Measurements from ENCODE around the gene PLA2G4B.

Gene PLA2G4B

DNA sequence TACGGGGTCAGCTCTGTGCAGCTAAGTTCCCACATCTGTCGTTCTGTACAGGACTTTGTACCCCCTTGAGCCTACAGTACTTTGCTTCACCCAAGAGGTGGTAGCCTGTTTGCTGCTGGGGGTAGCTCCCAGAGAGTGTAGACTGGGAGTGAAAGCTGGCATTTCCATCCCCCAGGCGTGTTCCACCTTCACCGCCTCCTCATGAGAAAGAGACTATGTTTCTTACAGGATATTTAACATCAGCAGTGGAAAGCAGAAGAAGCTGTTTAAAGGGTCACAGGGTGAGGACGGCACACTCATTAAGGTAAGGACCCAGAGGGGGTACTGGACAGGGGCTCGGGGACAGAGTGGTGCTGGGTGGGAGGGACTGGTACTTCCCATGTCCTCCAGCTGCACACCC, 20.9 kb upstream of the PLA2G4B start:
- no peaks in the 10 kb centered on the region for H3K27me3 Mint-ChIP-seq

DNA sequence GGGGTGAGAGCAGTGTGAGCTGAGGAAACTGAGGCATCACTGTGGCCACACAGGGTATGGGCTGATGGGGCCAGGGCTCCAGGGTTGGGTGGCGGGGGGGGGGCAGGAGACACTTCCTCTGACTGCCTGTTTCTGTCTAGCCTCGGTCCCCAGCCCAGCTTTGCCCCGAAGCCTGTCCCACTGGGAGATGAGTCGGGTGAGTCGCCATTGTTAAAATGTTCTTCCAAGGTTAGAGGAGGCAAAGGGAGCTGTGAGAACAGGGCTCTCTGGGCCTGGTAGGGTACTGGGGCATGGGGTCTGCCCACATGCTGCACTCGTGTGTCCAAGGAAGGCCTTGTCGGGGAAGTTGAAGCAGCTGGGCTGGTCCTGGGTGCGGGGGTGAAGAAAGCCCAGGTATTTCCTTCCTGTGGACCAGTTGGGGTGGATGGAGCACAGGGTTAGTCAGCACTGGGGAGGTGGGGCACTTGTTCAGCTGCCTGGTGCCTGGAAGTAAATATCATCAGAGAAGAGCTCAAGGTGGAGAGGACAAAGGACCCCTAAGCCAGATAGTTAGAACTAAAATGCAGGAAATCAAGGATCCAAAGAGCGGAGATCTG, 19.1 kb upstream of the PLA2G4B start:
- Mint-ChIP-seq H3K27ac (no peak overlapping the region), H3K4me1 (no peaks in the 10 kb centered on the region), H3K4me3 (no peak overlapping the region), H3K27me3 (no peaks in the 10 kb centered on the region), H3K9me3 (no peaks in the 10 kb centered on the region)
- ATAC-seq (no peak), DNase-seq (no peak)

More for the DNA sequence above, 20.9 kb upstream of the PLA2G4B start:
- Mint-ChIP-seq H3K27ac (no peak overlapping the region), H3K4me3 (no peak overlapping the region), H3K4me1 (no peaks in the 10 kb centered on the region), H3K9me3 (no peaks in the 10 kb centered on the region)
- ATAC-seq (no peak), DNase-seq (no peak)

DNA sequence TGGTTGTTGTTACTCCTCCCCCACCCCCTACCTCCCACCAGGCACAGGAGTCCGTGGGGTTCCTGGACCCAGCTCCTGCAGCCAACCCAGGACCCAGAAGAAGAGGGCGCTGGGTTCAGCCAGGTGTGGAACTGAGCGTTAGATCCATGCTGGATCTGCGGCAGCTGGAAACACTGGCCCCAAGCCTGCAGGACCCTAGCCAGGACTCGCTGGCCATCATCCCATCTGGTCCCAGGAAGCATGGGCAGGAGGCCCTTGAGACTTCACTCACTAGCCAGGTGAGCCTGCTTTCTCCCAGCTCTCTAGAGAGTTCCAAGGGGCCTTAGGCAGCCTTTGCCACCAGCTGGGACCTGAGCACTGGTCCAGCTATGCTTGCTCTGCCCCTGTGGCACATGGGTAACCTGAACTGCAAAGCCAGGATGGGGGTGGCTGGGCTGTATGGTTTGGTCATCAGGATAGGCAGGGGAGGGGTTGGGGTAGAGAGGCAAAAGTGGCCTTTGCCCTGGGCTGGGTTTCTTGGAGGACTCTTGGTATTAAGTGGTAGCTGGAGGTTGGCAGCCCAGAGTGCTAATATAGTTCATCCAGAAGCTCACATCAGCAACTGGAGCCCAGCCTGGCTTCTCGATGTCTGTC, 17.7 kb upstream of the PLA2G4B start:
- no peak for DNase-seq
- H3K9me3 Mint-ChIP-seq, result no peaks in the 10 kb centered on the region
- no peak overlapping the region for H3K4me3 Mint-ChIP-seq
- H3K27ac Mint-ChIP-seq, result no peak overlapping the region
- no peak for ATAC-seq
- H3K27me3 Mint-ChIP-seq, result no peaks in the 10 kb centered on the region
- no peaks in the 10 kb centered on the region for H3K4me1 Mint-ChIP-seq

DNA sequence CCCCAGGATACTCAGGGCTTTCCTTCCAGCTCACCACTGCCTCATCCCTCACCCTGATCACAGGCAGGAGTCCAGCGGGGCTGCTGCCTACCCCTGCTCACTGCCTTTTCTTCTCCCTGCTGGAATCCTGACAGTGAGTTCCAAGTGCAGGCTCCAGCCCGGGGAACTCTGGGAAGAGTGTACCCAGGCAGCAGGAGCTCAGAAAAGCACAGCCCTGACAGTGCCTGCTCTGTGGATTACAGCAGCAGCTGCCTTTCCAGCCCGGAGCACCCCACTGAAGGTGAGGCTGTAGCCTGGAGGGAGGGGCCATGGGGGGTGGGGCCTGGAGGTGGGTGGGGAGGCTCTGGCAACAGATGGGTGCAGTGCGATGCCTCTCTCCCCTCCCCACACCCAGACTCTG, 16.8 kb upstream of the PLA2G4B start:
- no peak for DNase-seq
- Mint-ChIP-seq H3K9me3 (no peaks in the 10 kb centered on the region), H3K27me3 (no peaks in the 10 kb centered on the region), H3K4me3 (no peak overlapping the region), H3K27ac (no peak overlapping the region), H3K4me1 (peaks cover 6% of the 10 kb centered on the region)
- no peak for ATAC-seq

DNA sequence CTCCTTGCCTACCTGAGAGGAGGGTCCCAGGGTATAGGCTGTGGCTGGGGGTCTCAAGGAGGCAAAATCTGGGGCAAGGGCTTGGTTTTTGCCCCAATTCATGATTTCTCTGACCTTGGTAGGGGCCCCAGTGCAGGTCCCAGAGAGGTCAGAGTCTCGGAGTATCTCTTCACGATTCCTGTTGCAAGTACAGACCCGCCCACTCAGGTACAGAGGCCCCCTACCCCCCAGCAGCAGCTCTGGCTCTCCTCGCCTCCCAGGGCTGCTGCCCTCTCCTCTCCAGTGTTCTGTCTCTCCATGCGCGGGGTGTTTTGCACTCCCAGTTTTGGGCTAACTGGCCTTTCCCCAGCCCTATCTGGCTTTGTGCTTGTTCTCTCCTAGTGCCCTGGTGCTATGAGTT, 16.2 kb upstream of the PLA2G4B start:
- Mint-ChIP-seq H3K4me1 (peaks cover 6% of the 10 kb centered on the region), H3K9me3 (no peaks in the 10 kb centered on the region), H3K4me3 (no peak overlapping the region), H3K27me3 (no peaks in the 10 kb centered on the region), H3K27ac (no peak overlapping the region)
- DNase-seq (no peak), ATAC-seq (no peak)

DNA sequence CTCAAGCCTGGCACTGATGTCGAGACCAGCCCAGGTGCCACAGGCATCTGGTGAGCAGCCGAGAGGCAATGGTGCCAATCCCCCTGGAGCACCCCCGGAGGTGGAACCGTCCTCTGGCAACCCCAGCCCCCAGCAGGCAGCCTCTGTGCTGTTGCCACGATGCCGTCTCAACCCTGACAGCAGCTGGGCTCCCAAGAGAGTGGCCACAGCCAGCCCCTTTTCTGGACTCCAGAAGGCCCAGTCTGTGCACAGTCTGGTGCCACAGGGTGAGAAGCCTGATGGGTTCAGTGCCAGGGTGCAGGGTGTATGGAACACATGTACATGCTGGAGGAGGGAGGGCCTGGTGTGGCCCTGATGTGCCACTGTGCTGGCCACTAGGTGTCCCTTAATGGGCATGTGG, 15.7 kb upstream of the PLA2G4B start:
- ATAC-seq (no peak), DNase-seq (no peak)
- H3K9me3 Mint-ChIP-seq, result no peaks in the 10 kb centered on the region
- H3K4me1 Mint-ChIP-seq, result peaks cover 10% of the 10 kb centered on the region
- no peak overlapping the region for H3K4me3 Mint-ChIP-seq
- H3K27ac Mint-ChIP-seq, result no peak overlapping the region
- no peaks in the 10 kb centered on the region for H3K27me3 Mint-ChIP-seq

DNA sequence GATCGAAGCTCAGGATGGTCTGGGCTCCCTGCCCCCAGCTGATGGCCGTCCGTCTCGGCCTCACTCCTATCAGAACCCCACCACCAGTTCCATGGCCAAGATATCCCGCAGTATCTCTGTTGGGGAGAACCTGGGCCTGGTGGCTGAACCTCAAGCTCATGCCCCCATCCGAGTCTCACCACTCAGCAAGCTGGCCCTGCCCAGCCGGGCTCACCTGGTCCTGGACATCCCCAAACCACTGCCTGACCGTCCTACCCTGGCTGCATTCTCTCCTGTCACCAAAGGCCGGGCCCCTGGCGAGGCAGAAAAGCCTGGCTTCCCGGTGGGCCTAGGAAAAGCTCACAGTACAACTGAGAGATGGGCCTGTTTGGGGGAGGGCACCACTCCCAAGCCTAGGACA, 15.1 kb upstream of the PLA2G4B start:
- H3K4me1 Mint-ChIP-seq, result peaks cover 13% of the 10 kb centered on the region
- no peaks in the 10 kb centered on the region for H3K9me3 Mint-ChIP-seq
- no peak for DNase-seq
- ATAC-seq, result no peak
- no peaks in the 10 kb centered on the region for H3K27me3 Mint-ChIP-seq
- no peak overlapping the region for H3K4me3 Mint-ChIP-seq
- no peak overlapping the region for H3K27ac Mint-ChIP-seq

DNA sequence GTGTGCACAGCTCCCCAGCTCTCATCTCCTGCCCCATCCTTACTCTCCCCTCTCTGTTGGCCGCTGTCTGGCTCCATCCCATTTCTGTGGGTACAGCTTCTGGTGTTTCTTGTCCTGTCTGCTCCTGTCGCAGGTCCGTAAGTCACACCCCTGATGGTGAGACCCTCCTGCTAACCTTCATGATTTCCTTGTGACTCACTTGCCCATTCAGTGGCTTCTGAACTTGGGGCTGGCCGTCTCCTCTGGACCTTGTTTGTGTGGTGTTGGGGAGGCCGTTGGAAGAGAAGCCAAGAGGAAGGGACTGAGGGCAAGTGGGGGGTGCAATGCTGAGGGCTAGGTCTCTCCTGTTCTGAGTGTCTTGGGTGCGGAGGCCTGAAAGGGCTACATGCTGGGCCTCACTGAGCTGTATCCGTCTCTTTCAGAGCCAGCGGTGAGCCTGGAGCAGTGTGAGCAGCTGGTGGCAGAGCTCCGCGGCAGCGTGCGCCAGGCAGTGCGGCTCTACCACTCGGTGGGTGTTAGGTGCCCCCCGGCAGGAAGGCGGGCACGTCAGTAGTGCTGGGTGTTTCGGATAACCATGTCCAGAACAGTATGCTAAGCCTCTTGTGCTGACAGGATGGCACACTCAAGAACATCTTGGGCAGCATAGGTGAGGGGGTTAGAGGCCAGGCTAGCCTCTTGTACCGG, 14.4 kb upstream of the PLA2G4B start:
- no peaks in the 10 kb centered on the region for H3K27me3 Mint-ChIP-seq
- peaks cover 20% of the 10 kb centered on the region for H3K4me1 Mint-ChIP-seq
- H3K4me3 Mint-ChIP-seq, result no peak overlapping the region
- peak overlapping the region in 1 of 2 donors; percentile 37 for H3K27ac Mint-ChIP-seq
- ATAC-seq (no peak), DNase-seq (no peak)
- H3K9me3 Mint-ChIP-seq, result no peaks in the 10 kb centered on the region

DNA sequence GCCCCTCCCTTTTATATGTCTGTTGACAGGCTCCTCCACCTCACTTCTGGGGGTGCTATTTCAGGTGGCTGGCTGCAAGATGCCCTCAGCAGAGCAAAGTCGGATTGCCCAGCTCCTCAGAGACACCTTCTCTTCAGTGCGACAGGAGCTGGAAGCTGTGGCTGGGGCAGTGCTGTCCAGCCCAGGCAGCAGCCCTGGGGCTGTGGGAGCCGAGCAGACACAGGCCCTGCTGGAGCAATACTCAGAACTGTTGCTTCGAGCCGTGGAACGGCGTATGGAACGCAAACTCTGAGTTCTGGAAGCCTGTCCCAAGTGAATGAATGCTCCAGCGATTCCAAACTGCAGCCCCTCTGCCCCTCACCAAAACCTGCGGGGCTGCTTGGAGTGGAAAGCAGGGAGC, 13.5 kb upstream of the PLA2G4B start:
- Mint-ChIP-seq H3K27ac (no peak overlapping the region), H3K27me3 (no peaks in the 10 kb centered on the region), H3K4me1 (peaks cover 29% of the 10 kb centered on the region), H3K4me3 (no peak overlapping the region), H3K9me3 (no peaks in the 10 kb centered on the region)
- ATAC-seq (no peak), DNase-seq (no peak)

DNA sequence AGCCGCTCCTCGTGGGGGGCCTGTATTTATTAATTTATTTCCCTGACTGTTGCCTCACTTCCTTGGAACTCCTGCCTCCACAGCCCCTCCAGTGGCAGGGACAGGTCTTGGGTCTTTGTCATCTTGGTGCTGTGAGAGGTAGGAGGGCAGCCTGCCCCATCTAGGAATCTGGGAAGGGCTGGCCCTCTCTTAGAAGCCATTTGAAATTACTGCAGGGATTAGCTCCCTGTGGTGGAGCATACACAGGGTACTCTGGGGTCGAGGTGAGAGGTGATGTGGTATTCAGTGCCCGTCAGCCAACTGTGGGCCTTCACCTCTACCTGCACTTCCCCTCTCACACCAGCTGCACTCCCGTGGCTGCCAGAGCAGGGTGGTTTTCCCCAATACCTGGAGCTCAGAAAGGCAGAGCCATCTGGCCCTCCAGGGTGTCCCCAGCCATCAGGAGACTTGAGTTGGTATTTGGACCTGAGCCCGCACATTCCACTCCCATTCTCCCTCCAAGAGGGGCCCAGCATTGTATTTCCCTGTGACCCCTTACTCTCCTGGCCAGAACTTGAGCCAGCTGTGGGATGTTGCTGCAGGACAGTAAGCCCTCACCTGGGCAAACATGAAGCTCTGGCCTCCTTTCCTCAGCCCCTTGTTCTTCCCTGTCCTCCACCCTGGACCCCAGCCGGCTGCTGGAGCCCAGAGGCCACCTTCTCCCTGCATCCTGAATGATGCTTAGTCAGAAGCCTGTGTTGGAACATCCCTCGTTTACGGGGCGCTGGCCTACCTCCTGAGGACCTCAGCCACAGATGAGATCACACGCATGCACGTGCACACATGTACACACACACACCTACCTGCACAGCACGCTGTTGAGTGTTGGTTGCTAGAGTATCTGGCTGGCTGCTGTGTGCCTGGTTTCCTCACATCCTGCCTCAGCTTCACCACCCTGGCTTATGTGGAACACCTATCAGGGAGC, 12.8 kb upstream of the PLA2G4B start:
- H3K27ac Mint-ChIP-seq, result peak overlapping the region in 1 of 2 donors; percentile 71

DNA sequence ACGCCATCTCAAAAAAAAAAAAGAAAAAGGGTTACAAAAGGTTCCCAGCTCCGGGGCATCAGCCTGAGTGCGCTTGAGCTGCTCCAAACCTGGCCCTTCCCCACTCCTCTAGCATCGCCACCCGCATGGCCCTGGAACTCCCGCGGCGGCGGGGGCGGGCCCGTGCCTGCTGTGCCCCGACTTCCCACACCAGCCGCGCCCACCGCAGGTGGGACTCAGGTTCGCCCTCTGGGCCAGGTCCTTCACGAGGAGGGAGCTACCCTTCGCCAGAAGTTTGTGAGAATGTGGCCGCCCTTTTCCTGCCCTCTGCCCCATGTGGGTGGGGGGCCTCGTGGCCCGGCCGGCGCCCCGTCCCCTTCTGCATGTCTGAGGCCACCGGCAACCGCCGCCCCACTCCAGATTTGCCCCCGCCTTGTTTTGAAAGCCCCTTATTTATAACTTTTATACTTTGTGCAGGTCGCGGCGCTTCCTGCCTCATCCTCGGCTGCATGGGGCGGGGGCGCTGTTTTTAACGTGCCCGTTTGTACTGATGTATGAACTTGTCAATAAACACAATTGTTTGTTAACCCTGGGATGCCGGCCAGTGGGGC, 11.3 kb upstream of the PLA2G4B start:
- peak; percentile 23 to 26 for DNase-seq
- peak overlapping the region in 1 of 2 donors; percentile 55 for H3K27ac Mint-ChIP-seq
- ATAC-seq, result peak; percentile 16
- H3K4me3 Mint-ChIP-seq, result peak overlapping the region; percentile 82 to 88
- H3K9me3 Mint-ChIP-seq, result no peaks in the 10 kb centered on the region
- no peaks in the 10 kb centered on the region for H3K27me3 Mint-ChIP-seq
- peaks cover 51% of the 10 kb centered on the region for H3K4me1 Mint-ChIP-seq

More for the DNA sequence above, 12.8 kb upstream of the PLA2G4B start:
- no peak for ATAC-seq
- Mint-ChIP-seq H3K4me3 (peak overlapping the region; percentile 35 to 36), H3K4me1 (peaks cover 36% of the 10 kb centered on the region), H3K9me3 (no peaks in the 10 kb centered on the region), H3K27me3 (no peaks in the 10 kb centered on the region)
- DNase-seq, result no peak

DNA sequence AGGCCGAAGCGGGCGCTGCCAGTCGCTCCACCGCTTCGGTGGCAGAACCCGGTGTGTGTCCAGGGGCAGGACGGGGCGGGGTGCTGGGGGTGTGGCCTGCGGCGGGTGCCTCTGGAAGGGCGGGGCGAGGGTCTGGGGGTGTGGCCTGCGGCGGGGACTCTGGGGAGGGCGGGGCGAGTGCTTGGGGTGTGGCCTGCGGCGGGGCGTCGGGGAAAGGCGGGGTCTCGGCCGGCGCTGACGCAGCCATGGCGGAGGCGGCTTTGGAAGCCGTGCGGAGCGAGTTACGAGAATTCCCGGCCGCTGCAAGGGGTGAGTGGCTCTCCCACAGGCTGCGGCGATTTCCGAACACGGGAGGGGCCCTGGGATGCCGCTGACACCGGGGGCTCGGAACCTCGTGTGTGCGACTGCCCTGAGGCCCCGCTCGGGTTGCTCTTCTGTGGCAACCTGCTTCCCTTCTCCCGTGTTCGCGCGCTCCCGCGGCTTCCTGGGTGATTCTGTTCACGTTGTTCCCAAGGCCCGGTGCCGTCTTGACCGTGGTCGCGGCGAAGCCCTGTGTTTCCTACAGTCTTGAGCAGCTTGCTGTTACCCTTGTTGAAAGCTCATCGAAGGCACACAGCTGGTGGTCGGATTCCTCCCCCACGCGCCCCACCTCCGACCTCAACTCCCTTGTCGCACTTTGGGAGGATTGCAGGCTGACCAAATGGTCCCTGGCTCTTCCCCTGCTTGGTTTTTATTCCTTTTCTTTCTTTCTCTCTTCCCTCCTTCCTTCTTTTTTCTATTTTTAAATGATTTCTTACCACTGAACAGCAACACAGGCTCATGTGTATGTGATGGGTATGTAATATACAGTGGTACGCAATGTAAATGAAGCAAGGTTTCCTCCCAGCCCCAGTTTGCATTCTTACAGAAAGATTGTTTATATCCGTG, 10.5 kb upstream of the PLA2G4B start, which contains the start of gene JMJD7:
JMJD7 (plus strand) TSS at position 213 of the 927 bp plus-strand sequence; CDS start at position 246, 33 bp downstream.
- DNase-seq, result peak; percentile 90 to 91
- peak; percentile 84 for ATAC-seq
- Mint-ChIP-seq H3K27ac (peak within 1 kb of the TSS; percentile 32 to 91), H3K9me3 (no peaks in the 10 kb centered on the region), H3K4me3 (peak within 1 kb of the TSS; percentile 82 to 88), H3K27me3 (no peaks in the 10 kb centered on the region), H3K4me1 (peaks cover 59% of the 10 kb centered on the region)

DNA sequence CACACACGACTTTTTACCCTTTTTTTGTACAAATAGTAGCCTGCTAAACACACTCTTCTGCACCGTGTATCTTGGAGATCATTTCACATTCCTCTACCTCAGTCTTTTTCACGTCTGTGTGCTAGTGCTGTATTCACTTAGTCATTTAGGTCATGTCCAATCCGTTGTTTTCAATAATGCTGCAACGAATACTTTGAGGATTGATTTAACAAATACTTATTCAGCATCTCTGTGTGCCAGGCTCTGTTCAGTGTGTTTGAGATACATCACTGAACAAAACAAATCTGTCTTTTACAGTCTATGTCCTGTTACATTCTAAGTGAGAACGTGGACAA, 9.9 kb upstream of the PLA2G4B start:
- Mint-ChIP-seq H3K27ac (peak overlapping the region in 1 of 2 donors; percentile 91), H3K9me3 (no peaks in the 10 kb centered on the region), H3K27me3 (no peaks in the 10 kb centered on the region), H3K4me1 (peaks cover 63% of the 10 kb centered on the region), H3K4me3 (peak overlapping the region; percentile 82 to 88)
- DNase-seq (no peak), ATAC-seq (no peak)

DNA sequence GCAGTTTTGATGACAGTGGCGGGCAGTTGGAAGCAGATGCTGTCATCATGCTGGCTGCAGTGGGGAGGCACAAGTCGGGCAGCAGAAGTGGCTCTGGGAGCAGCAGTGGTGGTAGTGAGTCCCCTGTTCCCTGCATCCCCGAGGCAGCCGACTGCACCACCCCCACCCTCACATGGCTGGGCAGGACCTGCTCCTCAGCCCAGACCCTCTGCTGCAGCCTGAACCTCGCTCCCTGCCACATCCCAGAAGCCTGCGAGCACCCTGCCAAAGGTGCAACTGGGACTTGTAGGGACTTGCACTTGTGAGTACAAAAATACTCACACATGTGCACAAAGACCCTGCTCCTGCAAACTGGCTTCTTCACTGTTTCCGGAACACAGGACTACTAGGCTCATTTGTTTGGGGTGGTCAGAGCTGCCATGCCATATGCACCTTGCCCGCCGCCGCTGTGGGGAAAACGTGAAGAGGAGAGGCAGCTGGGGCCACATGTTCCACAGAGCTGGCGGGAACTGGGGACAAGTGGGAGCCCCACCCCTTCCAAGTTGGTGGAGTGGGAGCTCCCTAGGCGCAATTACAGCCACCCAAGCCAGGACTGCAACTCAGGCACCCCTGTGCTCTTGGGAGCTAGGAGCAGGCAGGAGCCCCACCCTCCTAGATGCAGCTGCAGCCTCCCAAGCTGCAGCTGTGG, 8.5 kb upstream of the PLA2G4B start:
- ATAC-seq (no peak), DNase-seq (no peak)
- H3K9me3 Mint-ChIP-seq, result no peaks in the 10 kb centered on the region
- peak overlapping the region in 1 of 2 donors; percentile 22 for H3K4me3 Mint-ChIP-seq
- no peak overlapping the region for H3K27ac Mint-ChIP-seq
- no peaks in the 10 kb centered on the region for H3K27me3 Mint-ChIP-seq
- H3K4me1 Mint-ChIP-seq, result peaks cover 74% of the 10 kb centered on the region
